HG02642 (cell line): Measurements from ENCODE around the gene COG6.
A peak's percentile ranks its signal among the peaks of the same experiment; 100 is the strongest.

Source experiments
- ATAC-seq: cut with Tn5 transposase; IDR thresholded peaks from one replicate; pipeline ENCODE4 v1.9.1; 2021; ENCODE audit warnings: mild to moderate bottlenecking; ENCODE audit not compliant: unreplicated experiment, poor library complexity

The COG6 gene

DNA sequence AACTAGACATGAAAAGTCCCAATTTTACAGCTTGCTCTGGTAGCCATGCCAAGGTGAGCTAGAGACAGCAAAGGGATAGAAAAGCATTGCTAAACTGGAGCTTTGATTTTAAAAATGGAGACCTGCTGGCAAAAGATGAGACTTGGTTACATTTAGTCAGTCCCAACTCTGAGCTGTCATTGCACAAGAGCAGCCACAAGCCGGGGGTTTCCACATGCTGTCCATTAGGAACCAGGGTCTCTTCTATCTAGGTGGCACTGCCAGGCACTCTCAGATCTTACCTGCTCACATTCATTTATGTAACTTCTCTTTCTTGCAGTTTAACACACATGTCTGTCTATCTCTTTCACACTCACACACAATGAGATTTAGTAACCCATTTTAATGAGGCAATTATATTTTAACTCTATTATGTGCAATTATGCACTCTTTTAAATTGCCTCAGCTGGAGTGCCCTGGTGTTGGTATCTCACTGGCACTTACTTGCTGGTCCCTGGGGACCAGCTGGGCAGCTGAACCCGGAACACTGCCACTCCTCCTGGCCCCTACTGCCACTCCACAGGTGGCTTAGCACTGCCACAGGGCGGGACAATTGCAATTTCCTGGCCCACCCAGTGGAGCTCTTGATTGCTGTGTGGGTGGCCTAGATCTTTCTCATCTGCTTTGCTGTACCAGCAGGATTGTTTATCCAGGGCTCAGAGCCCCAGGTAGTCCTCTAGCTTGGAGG lies 112.5 kb downstream of the COG6 start:
- ATAC-seq: no peak

DNA sequence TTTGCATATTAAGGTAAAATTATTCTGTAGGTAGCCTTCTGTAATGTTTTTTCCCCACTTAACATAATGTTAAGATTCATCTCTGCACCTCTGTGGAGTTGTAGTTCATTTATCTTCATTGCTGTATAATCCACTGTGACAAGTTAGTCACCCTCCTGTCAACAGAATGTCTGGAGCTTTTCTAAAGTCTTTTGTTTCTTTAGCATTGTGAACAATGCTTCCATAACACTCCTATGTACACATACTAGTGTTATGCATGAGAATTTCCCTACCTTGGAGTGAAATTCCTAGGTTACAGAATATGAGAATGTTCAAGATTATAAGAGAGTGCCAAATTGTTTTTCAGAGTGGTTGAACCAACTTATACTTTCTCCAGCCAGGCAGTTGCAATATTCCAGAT lies 113.5 kb downstream of the COG6 start:
- ATAC-seq: no peak

DNA sequence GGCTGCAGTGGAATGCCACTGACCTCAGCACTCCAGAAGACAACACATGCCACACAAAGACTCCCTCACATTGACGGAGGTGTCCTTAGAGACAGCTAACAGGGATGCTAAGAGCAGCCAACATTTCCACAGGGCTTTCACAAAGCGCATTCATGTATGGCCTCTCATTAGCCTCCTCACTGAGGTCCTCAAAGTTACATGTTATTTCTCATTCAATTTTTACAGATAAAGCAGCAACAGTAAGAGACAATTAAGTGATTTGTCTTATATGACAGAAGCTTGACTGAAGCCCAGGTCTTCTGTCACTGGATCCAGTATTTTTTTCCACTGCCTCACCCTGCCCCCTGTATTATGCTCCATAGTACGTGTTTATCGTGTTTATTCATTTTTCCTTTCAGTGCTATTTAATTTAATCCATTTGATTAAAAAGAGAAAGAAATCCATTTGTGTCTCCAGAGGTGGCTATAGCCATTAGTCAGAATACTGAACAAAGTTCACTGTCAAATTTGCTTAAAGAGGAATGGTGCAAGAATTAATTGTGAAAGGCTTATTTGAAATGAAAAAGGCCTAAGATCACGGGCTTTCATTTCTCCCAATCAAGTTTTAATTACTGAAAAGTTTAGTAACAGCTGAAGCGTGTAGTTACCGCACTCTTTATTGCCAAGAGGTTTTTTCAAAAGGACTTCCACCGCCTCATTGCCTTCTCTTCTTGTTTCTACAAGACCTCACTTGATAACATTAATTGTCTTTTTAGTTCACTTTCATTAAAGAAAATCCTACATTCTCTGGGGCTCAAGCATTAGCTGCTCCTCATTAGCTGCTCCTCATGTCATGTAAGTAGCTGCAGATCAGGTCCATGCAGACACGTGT lies 115.0 kb downstream of the COG6 start:
- no peak for ATAC-seq

GRCh38 chr13:39773833-39774232 lies 118.4 kb downstream of the COG6 start:
- no peak for ATAC-seq

DNA sequence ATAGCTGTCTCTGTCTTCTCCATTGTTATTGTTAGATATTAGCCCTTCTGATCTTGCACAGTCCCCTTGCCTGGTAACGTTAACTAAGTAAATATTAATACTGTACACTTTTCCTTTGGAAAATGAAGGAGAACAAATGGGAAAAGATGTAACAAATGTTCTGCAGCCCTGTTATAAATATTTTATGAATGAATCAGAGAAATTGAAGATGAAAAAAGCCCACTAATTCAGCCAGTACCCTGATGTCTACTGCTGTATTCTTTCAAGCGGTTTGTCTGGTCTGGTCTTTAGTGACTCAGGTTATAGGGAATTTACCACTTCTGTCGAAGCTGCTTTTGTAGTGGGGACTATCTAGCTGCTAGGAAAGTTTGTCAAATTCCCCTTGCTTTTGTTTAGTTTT lies 121.0 kb downstream of the COG6 start:
- ATAC-seq: peak; percentile 74

- no peak for ATAC-seq
These were observed 121.6 kb downstream of the COG6 start for GRCh38 chr13:39777021-39777420.

DNA sequence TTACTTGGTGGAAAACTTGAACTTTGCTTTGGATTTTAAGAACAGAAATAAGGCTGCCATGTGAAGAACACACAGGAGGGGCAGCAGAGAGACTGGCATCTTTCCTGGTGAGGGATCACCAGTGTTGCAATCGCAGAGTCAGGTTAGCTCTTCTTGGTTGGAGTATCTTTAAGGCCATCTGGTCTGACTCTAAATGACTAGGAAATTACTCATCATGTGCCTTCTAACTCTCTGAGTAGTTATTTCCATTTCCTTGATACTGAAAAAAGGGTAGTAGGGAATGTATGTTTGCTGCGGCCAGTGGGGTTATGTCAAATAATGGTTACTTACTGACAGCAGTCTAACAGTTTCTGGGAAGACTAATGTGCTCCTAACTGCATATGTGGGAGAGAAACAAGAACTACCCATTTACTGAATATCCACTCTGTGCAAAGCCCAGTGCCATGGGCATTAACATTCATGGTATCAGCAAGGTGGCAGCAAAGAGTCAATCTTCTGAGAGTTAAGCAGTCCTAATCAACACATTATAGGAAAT lies 122.1 kb downstream of the COG6 start:
- ATAC-seq: no peak

GRCh38 chr13:39779337-39780265 lies 124.1 kb downstream of the COG6 start:
- ATAC-seq: no peak

- no peak for ATAC-seq
These were observed 125.2 kb downstream of the COG6 start for GRCh38 chr13:39780711-39781110.

DNA sequence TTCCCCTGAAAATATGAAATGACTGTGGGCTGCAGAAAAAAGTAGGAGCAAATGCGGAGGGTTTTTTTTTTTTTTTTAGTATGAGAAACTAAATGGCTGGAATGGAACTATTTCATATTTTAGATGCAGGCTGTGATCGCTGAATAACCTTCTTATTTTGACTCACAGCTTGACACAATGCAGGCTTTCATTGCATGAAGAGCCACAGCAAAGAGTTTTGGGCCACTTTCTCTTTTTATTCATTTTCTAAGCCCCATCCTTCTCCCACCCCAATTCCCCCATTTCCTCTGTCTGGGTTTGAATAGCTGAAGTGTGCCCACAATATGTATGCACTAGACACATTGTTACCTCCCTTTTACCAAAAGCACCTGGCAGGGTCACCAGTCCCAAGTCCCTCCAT lies 125.9 kb downstream of the COG6 start:
- ATAC-seq: no peak

GRCh38 chr13:39783051-39783450 lies 127.6 kb downstream of the COG6 start:
- no peak for ATAC-seq

DNA sequence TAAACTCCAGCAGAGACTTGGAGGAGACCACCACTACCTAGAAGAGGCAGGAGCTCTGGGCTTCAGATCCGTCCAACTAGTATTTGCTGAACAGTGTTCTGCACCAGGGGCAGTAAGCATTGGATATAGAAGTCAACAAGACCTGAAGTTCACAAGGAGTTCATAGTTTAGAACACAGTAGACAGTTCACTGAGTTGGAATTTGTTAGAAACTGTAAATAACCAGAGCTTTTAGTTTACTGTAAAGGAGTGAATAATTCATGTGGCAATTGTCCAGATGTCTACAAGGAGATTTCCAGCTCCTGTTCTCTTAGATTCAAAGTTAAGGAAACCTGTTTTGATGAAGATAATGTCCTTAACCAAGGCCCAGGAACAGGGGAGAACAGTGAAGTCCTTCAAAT lies 128.9 kb downstream of the COG6 start:
- no peak for ATAC-seq

GRCh38 chr13:39786091-39786490 lies 130.6 kb downstream of the COG6 start:
- ATAC-seq: no peak

- no peak for ATAC-seq
These were observed 131.6 kb downstream of the COG6 start for GRCh38 chr13:39787086-39787487.

GRCh38 chr13:39788102-39788501 lies 132.6 kb downstream of the COG6 start:
- no peak for ATAC-seq

- ATAC-seq: no peak
These were observed 134.0 kb downstream of the COG6 start for GRCh38 chr13:39789451-39789850.
